HepG2 (cell line): ENCODE data around the gene CA12. TPM values are rescaled to one million over a fixed set of nuclear protein-coding genes. Genes with fewer than 3 reads are reported as not detected.

Experiments used
- ATAC-seq: fragments of 200-7000 bp; cut with Tn5 transposase; 3 replicates; pipeline ENCODE4 v1.9.1; 2020; ENCODE audit warnings: mild to moderate bottlenecking, moderate library complexity
- BruUV-seq: library from RNA; stranded (reverse); fragments of 400-500 nt; replicated peaks from 2 replicates; lab custom pipeline; 2021; lab: Mats Ljungman, UMichigan
- CTCF ChIA-PET: fragments of 300-600 bp; formaldehyde crosslinking; extraction: SDS; loops from one replicate; lab custom pipeline; 2021; ENCODE audit warnings: low total read pairs, inconsistent platforms, low intra/inter-chr PET ratio; lab: Yijun Ruan, JAX
- POLR2A ChIA-PET: fragments of 350-600 bp; sonication (Branson Sonifier 250); formaldehyde crosslinking; loops from one replicate; lab custom pipeline; 2020; ENCODE audit warnings: antibody characterized with exemption, inconsistent platforms; lab: Yijun Ruan, JAX
- DNase-seq: peaks from one replicate; pipeline ENCODE4 v3.0.0-alpha.2; 2015; ENCODE audit warnings: low spot score
- FAIRE-seq: peaks from 3 replicates; lab custom pipeline; 2011; peaks lifted over from hg19 to GRCh38; lab: Jason Lieb, UNC
- H2AFZ ChIP-seq: one replicate; pipeline ENCODE4 v1.6.1; 2011; ENCODE audit warnings: low read length, inconsistent platforms
- H3K27ac ChIP-seq: fragments of 300-600 bp; 3 replicates; pipeline ENCODE4 v1.8.0; 2011; ENCODE audit warnings: mixed run types, mild to moderate bottlenecking, mixed read lengths, low read length, inconsistent platforms; ENCODE audit not compliant: insufficient read depth; ENCODE audit errors: extremely low read length
- H3K27me3 ChIP-seq, 2 experiments: fragments of 200-600 bp in 1 of 2; 2 replicates in 1 of 2; 3 replicates in 1 of 2; pipeline versions ENCODE4 v1.6.0 to v1.8.0; 2011; ENCODE audit warnings: low read length in 2 of 2, mild to moderate bottlenecking in 2 of 2, moderate library complexity in 2 of 2, inconsistent platforms in 1 of 2; ENCODE audit not compliant: insufficient read depth in 2 of 2, control insufficient read depth in 1 of 2
- H3K36me3 ChIP-seq, 2 experiments: fragments of 200-600 bp in 1 of 2; replicated peaks in 1 of 2; 2 replicates in 1 of 2; 3 replicates in 1 of 2; pipeline versions ENCODE4 v1.5.1 to v1.8.0; 2011; ENCODE audit warnings: low read length in 2 of 2, inconsistent platforms in 1 of 2; ENCODE audit not compliant: insufficient read depth in 2 of 2, control insufficient read depth in 1 of 2
- H3K4me1 ChIP-seq: 2 replicates; pipeline ENCODE4 v1.5.1; 2012; ENCODE audit warnings: low read length, inconsistent platforms; ENCODE audit not compliant: insufficient read depth
- H3K4me2 ChIP-seq: 2 replicates; pipeline ENCODE4 v1.6.0; 2011; ENCODE audit warnings: low read depth, low read length, inconsistent platforms
- H3K4me3 ChIP-seq, 3 experiments: fragments of 200-600 bp in 1 of 3; sonication (generic), shearing (Covaris generic) in 1 of 3; replicated peaks in 1 of 3; 2 replicates each; pipeline ENCODE4 v1.5.1; 2011 to 2016; ENCODE audit warnings: low read length in 3 of 3, inconsistent platforms in 2 of 3, low read depth in 2 of 3, mild to moderate bottlenecking in 2 of 3, control low read depth in 1 of 3, mixed read lengths in 1 of 3; ENCODE audit not compliant: insufficient read depth in 1 of 3
- H3K79me2 ChIP-seq: one replicate; pipeline ENCODE4 v1.6.1; 2011; ENCODE audit warnings: low read length, inconsistent platforms; ENCODE audit not compliant: insufficient read depth
- H3K9ac ChIP-seq: 2 replicates; pipeline ENCODE4 v1.6.0; 2011; ENCODE audit warnings: mild to moderate bottlenecking, low read depth, low read length, inconsistent platforms; ENCODE audit not compliant: insufficient read depth
- H3K9me3 ChIP-seq: 2 replicates; pipeline ENCODE4 v1.5.1; 2012; ENCODE audit warnings: mild to moderate bottlenecking, low read length
- H4K20me1 ChIP-seq: 2 replicates; pipeline ENCODE4 v1.6.0; 2011; ENCODE audit warnings: inconsistent platforms, mild to moderate bottlenecking, low read length, moderate library complexity; ENCODE audit not compliant: insufficient read depth
- EED ChIP-seq: sonication (generic); formaldehyde crosslinking; IDR thresholded peaks from 2 replicates; pipeline ENCODE4 v1.5.0; 2020; ENCODE audit warnings: mild to moderate bottlenecking, missing genetic modification reagents
- GZF1 ChIP-seq: sonication (generic); formaldehyde crosslinking; IDR thresholded peaks from 2 replicates; pipeline ENCODE4 v1.5.1; 2020; ENCODE audit warnings: mild to moderate bottlenecking, missing genetic modification reagents
- NCOA5 ChIP-seq: sonication (generic); formaldehyde crosslinking; IDR thresholded peaks from 2 replicates; pipeline ENCODE4 v1.4.0; 2020; ENCODE audit warnings: missing genetic modification reagents
- RARA ChIP-seq: IDR thresholded peaks from 2 replicates; pipeline ENCODE4 v1.6.1; 2016; ENCODE audit warnings: missing genetic modification reagents, missing compliant biosample characterization
- SALL1 ChIP-seq: sonication (generic); formaldehyde crosslinking; IDR thresholded peaks from 2 replicates; pipeline ENCODE4 v1.8.0; 2022; ENCODE audit warnings: mild to moderate bottlenecking, missing genetic modification reagents
- SNAPC5 ChIP-seq: sonication (generic); formaldehyde crosslinking; IDR thresholded peaks from 2 replicates; pipeline ENCODE4 v1.8.1; 2023; ENCODE audit warnings: mild to moderate bottlenecking, missing genetic modification reagents, borderline replicate concordance
- TEAD2 ChIP-seq: sonication (generic); formaldehyde crosslinking; IDR thresholded peaks from 2 replicates; pipeline ENCODE4 v1.9.0; 2021; ENCODE audit warnings: missing genetic modification reagents
- XRCC5 ChIP-seq: fragments of 200-400 bp; formaldehyde crosslinking; optimal IDR thresholded peaks from 2 replicates; pipeline ENCODE3; 2017; ENCODE audit warnings: mild to moderate bottlenecking, low read length
- ZMYM3 ChIP-seq: sonication (generic); formaldehyde crosslinking; IDR thresholded peaks from 2 replicates; pipeline ENCODE4 v1.5.1; 2020; ENCODE audit warnings: mild to moderate bottlenecking, missing genetic modification reagents
- ZNF407 ChIP-seq: sonication (generic); formaldehyde crosslinking; IDR thresholded peaks from one replicate; pipeline ENCODE4 v1.5.1; 2020; ENCODE audit warnings: mild to moderate bottlenecking, missing genetic modification reagents; ENCODE audit errors: not compliant biosample characterization
- ZNF572 ChIP-seq: sonication (generic); formaldehyde crosslinking; IDR thresholded peaks from 2 replicates; pipeline ENCODE4 v1.5.1; 2020; ENCODE audit warnings: mild to moderate bottlenecking, missing genetic modification reagents
- ZNF580 ChIP-seq: IDR thresholded peaks from 2 replicates; pipeline ENCODE4 v1.6.1; 2016; ENCODE audit warnings: low read depth, borderline replicate concordance
- ZNF597 ChIP-seq: sonication (generic); formaldehyde crosslinking; IDR thresholded peaks from 2 replicates; pipeline ENCODE4 v1.5.0; 2020; ENCODE audit warnings: missing genetic modification reagents
- ZNF713 ChIP-seq: sonication (generic); formaldehyde crosslinking; IDR thresholded peaks from 2 replicates; pipeline ENCODE4 v1.4.0; 2020; ENCODE audit warnings: mild to moderate bottlenecking, missing genetic modification reagents
- WGBS: methylation state at CpG from one replicate; pipeline ENCODE4 v1.1.6; 2017; ENCODE audit warnings: low lambda C conversion rate; 5-methylcytosine and 5-hydroxymethylcytosine counted together
- in situ Hi-C: cut with HindIII; loops from 2 replicates; pipeline ENCODE4 v1.10.0; 2017; ENCODE audit warnings: low pct_unique_long_range_greater_than_20kb; ENCODE audit not compliant: extremely low pct_ligation_motif_present
- intact Hi-C: fragments of 100-400 bp; cut with micrococcal nuclease; formaldehyde crosslinking; loops from one replicate; pipeline ENCODE4 v1.10.0; 2022; ENCODE audit not compliant: unreplicated experiment
- polyA plus RNA-seq, 8 experiments: library from polyadenylated mRNA; depleted of rRNA in 3 of 8; stranded (reverse) in 7 of 8; unstranded in 1 of 8; fragments of >200 nt; fragmentation: Illumina TruSeq in 4 of 8; extraction: Trizol in 4 of 8; gene quantifications; 2 replicates each; pipeline versions ENCODE4 v1.2.1 to v1.2.3, GENCODE V29; 2011 to 2016; ENCODE audit warnings: low read depth in 4 of 8, missing spikeins in 1 of 8, mixed read lengths in 1 of 8; ENCODE audit not compliant: insufficient read depth in 1 of 8
- total RNA-seq, 5 experiments: library from RNA; depleted of rRNA; stranded (reverse); fragments of >200 nt; fragmentation: Illumina TruSeq; extraction: Trizol; gene quantifications; 2 replicates each; pipeline ENCODE4 v1.2.3, GENCODE V29; 2016; ENCODE audit warnings: low read depth in 1 of 5

CA12 gene
- total and polyA plus RNA-seq, 2 of the 13 experiments (the other 11 are each of a cell fraction or from before 2014, with no cell fraction given), result 0.07 to 0.20 TPM

GRCh38 chr15:63332367-63333124 lies 49.1 kb downstream of the CA12 start:
- CTCF ChIA-PET, result no interaction called here
- TF ChIP-seq NCOA5 (no peak), ZMYM3 (CRISPR knock-in tag) (no peak), SALL1 (CRISPR knock-in tag) (no peak), ZNF580 (CRISPR knock-in tag) (no peak), SNAPC5 (CRISPR knock-in tag) (no peak), ZNF572 (no peak), GZF1 (CRISPR knock-in tag) (no peak), XRCC5 (no peak), ZNF713 (CRISPR knock-in tag) (no peak), EED (CRISPR knock-in tag) (no peak), ZNF407 (no peak), ZNF597 (CRISPR knock-in tag) (no peak), TEAD2 (CRISPR knock-in tag) (no peak), RARA (CRISPR knock-in tag) (no peak)

More at GRCh38 chr15:63332367-63333124, 49.1 kb downstream of the CA12 start:
- H3K27ac ChIP-seq, result no peak overlapping the region
- no peak for ATAC-seq
- H3K4me2 ChIP-seq, result no peak overlapping the region
- DNase-seq, result no peak
- in situ Hi-C loops, result no loop called here
- no peaks in the 10 kb centered on the region for H3K79me2 ChIP-seq
- intact Hi-C loops, result no loop called here
- FAIRE-seq, result no peak
- H3K27me3 ChIP-seq, result peaks cover 0 to 1% of the 10 kb centered on the region in 2 experiments; a peak in 3 of 5 replicates
- no peak overlapping the region for H2AFZ ChIP-seq
- no peaks in the 10 kb centered on the region for H4K20me1 ChIP-seq
- H3K4me1 ChIP-seq, result no peaks in the 10 kb centered on the region
- POLR2A ChIA-PET, result no interaction called here
- H3K4me3 ChIP-seq, result no peak overlapping the region
- BruUV-seq, result no TSS peak
- H3K36me3 ChIP-seq, result no peaks in the 10 kb centered on the region
- H3K9ac ChIP-seq, result no peak overlapping the region
- no peaks in the 10 kb centered on the region for H3K9me3 ChIP-seq
- WGBS, result 28% methylated on average over 9 of the region's 9 CpGs
